ENCODE data around the gene ASB3.
"Not testable (repeated sequence)": the region's sequence is repeated elsewhere in the genome, so short reads cannot be mapped to it uniquely, and the experiment has no call there.

ASB3 gene

GRCh38 chr2:53729143-53729762, 57.5 kb downstream of the ASB3 start:
- DNase-seq = no peak

- no peak for DNase-seq
These were observed 58.8 kb downstream of the ASB3 start for GRCh38 chr2:53727921-53728320.

GRCh38 chr2:53725662-53726061, 61.1 kb downstream of the ASB3 start:
- no peak for DNase-seq

- no peak for DNase-seq
These were observed 62.2 kb downstream of the ASB3 start for GRCh38 chr2:53724536-53724935.

- not testable (repeated sequence) for DNase-seq
These were observed 65.8 kb downstream of the ASB3 start for GRCh38 chr2:53720944-53721343.

GRCh38 chr2:53715568-53715967, 71.2 kb downstream of the ASB3 start:
- DNase-seq = peak; percentile 3

- DNase-seq = no peak
These were observed 75.4 kb downstream of the ASB3 start for GRCh38 chr2:53711271-53711780.

- DNase-seq = no peak
These were observed 77.8 kb downstream of the ASB3 start for GRCh38 chr2:53708988-53709387.

- no peak for DNase-seq
These were observed 85.5 kb downstream of the ASB3 start for GRCh38 chr2:53701221-53701620.

GRCh38 chr2:53697686-53698085, 89.1 kb downstream of the ASB3 start:
- no peak for DNase-seq

- no peak for DNase-seq
These were observed 89.7 kb downstream of the ASB3 start for GRCh38 chr2:53697092-53697491.

- DNase-seq = no peak
These were observed 91.2 kb downstream of the ASB3 start for GRCh38 chr2:53695575-53695974.

- DNase-seq = no peak
These were observed 92.5 kb downstream of the ASB3 start for GRCh38 chr2:53694096-53694771.

GRCh38 chr2:53690876-53691275, 95.9 kb downstream of the ASB3 start:
- no peak for DNase-seq

- no peak for DNase-seq
These were observed 113.8 kb downstream of the ASB3 start for GRCh38 chr2:53672881-53673522.

GRCh38 chr2:53670331-53670730, 116.4 kb downstream of the ASB3 start:
- DNase-seq = no peak

- no peak for DNase-seq
These were observed 118.1 kb downstream of the ASB3 start for GRCh38 chr2:53668624-53669026.

- not testable (repeated sequence) for DNase-seq
These were observed 119.6 kb downstream of the ASB3 start for GRCh38 chr2:53667130-53667529.

GRCh38 chr2:53660886-53661285, 125.9 kb downstream of the ASB3 start:
- DNase-seq = no peak

- DNase-seq = not testable (repeated sequence)
These were observed 128.3 kb downstream of the ASB3 start for GRCh38 chr2:53658474-53658873.

- DNase-seq = no peak
These were observed 131.5 kb downstream of the ASB3 start for GRCh38 chr2:53655256-53655655.

- no peak for DNase-seq
These were observed 132.4 kb downstream of the ASB3 start for GRCh38 chr2:53654396-53654795.

- no peak for DNase-seq
These were observed 134.6 kb downstream of the ASB3 start for GRCh38 chr2:53652131-53652530.

- DNase-seq = no peak
These were observed 140.0 kb downstream of the ASB3 start for GRCh38 chr2:53646788-53647187.
